ENCODE data around the gene G6PC1.
A peak's percentile ranks its signal among the peaks of the same experiment; 100 is the strongest.
"Not testable (repeated sequence)": the region's sequence is repeated elsewhere in the genome, so short reads cannot be mapped to it uniquely, and the experiment has no call there.

The G6PC1 gene

DNA sequence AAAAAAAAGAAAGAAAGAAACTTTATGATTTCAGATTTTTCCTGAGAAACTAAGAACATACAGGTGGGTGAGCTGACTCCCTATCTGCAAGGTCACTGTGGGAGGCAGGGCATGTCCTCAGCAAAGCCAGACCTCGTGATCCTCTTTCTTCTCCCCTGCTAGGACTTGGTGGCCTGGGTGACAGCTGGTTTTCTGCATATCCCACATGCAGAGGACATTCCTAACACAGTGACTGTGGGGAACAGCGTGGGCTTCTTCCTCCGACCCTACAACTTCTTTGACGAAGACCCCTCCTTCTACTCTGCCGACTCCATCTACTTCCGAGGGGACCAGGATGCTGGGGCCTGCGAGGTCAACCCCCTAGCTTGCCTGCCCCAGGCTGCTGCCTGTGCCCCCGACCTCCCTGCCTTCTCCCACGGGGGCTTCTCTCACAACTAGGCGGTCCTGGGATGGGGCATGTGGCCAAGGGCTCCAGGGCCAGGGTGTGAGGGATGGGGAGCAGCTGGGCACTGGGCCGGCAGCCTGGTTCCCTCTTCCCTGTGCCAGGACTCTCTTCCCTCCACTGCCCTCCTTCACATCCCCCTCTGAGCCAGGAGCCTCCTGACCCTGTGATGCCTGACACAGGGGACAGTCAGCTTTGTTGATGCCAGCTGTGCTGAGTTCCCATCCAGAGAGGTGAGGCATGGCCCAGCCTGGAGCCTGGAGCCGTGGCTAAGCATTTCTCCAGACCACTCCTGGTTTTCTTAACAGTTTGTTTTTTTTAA, 26.5 kb upstream of the G6PC1 start:
- not testable (repeated sequence) for DNase-seq

- DNase-seq = no peak
These were observed 23.6 kb upstream of the G6PC1 start for GRCh38 chr17:42877037-42877436.

DNA sequence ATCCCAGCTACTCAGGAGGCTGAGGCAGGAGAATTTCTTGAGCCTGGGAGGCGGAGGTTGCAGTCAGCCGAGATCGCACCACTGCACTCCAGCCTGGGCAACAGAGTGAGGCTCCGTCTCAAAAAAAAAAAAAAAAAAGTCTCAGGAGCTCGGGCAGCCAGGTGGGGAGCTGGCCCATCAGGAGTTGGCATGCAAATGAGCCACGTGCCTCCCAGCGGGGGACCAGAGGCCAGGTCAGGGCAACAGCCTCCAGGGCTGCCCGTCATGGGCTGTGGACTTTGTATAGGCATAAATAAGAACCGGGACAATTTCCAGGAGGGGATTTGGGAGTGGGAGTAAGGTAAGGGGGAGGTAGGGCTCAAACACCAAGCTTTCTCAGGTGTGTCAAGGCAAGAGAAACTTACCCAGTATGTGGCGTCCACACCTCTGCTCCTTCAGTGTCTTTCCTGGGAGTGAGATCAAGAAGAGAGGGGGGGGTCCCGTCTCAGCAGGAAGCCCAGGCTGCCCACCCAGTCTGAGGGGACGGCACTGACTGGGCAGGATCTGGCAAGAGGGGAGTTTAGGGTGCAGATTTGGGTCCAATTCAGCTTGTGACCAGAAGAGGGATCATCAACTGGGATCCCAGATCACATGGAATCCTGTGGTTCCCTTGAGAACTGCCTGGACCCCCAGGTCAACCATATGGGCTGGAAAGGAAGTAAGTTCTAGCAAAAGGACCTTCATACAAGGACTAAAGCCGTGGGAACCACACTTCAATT, 22.3 kb upstream of the G6PC1 start:
- DNase-seq = no peak

DNA sequence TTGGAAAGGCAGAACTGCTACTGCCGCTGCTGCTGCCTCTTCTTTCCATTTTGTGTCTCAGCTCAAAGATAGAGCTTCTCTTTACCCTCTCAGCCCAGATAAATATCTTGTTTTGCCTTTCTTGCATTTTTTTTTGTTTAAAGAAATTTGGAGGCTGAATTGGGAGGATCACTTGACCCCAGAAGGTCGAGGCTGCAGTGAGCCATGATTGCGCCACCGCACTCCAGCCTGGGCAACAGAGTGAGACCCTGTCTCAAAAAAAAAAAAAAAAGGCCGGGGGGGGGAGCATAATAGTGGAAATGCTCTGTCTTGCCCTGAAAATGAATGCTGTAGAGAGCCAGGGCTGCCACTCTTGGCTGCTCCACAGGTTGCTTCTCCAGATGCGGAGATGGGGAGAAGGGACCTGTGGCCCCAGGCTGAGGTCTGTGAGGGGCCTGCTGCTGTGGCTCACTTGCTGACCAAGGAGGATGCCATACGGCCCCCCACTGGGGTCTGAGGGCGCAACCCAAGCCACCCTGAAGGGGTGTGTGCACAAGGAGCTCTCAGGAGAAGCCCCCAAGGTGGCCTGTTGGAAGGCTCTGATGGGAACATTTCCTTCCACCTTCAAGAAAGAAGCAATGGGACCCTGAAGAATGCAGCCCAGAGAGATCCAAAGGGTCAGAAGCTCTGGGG, 21.5 kb upstream of the G6PC1 start:
- DNase-seq = no peak

GRCh38 chr17:42879596-42879985, 21.0 kb upstream of the G6PC1 start:
- peak; percentile 26 for DNase-seq

- DNase-seq = no peak
These were observed 19.8 kb upstream of the G6PC1 start for GRCh38 chr17:42880776-42881310.

DNA sequence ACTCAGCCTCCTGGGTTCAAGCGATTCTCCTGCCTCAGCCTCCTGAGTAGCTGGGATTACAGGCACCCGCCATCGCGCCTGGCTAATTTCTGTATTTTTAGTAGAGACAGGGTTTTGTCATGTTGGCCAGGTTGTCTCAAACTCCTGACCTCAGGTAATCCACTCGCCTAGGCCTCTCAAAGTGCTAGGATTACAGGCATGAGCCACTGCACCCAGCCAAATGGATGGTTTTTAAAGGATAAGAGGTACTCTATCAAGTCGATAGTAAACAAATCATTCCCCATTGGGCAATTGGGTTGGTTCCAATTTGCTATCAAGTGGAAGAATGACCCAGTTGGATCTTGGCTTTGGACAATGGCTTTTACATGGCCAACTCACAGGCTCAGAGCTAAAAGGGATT, 18.9 kb upstream of the G6PC1 start:
- DNase-seq = not testable (repeated sequence)

DNA sequence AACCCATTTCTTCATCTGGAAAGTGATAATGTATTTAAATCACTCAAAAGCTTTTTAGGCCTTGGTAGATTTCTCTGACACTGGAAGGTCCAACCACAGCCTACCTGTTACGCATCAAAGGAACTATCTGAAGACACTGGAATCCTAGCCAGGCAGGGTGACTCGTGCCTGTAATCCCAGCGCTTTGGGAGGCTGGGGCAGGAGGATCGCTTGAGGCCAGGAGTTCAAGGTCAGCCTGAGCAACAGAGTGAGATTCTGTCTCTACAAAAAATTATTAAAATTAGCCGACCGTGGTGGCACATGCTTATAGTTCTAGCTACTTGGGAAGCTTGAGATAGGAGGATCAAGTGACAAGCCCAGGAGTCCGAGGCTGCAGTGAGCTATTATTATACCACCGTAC, 18.4 kb upstream of the G6PC1 start:
- no peak for DNase-seq

GRCh38 chr17:42883802-42884558, 16.6 kb upstream of the G6PC1 start:
- no peak for DNase-seq

- DNase-seq = not testable (repeated sequence)
These were observed 14.8 kb upstream of the G6PC1 start for GRCh38 chr17:42885806-42886205.

- no peak for DNase-seq
These were observed 14.1 kb upstream of the G6PC1 start for GRCh38 chr17:42886283-42887176.

GRCh38 chr17:42889809-42890208, 10.8 kb upstream of the G6PC1 start:
- DNase-seq = no peak

DNA sequence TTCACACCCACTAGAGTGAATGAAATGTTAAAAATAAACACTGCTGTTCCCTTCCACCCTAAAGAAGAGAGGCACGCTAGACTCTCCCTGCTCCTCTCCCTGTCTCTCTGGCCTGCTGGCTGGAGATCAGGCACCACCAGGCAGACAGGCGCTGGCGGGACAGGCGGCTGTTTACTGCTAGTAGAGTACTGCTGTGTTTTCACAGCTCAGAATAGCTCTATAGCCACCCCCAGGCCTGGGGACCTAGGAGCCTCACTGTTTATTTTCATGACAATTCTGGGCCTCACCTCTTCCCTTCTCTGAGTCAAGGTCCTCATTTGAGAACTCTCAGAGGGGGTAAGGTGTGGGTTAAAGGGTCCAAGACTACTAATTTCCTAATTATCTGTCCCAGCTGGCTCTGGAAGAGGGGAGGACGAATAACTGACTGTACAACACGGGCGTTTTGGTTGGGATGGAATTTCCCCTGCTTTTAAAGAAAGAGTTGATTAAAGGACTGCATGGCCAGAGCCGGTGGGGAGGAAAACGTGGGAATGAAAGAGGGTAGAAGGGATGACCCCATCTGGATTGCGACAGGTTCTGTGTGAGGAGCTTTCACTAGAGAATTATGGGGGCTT, 9.0 kb upstream of the G6PC1 start:
- no peak for DNase-seq

GRCh38 chr17:42893359-42893758, 7.2 kb upstream of the G6PC1 start:
- DNase-seq = no peak

DNA sequence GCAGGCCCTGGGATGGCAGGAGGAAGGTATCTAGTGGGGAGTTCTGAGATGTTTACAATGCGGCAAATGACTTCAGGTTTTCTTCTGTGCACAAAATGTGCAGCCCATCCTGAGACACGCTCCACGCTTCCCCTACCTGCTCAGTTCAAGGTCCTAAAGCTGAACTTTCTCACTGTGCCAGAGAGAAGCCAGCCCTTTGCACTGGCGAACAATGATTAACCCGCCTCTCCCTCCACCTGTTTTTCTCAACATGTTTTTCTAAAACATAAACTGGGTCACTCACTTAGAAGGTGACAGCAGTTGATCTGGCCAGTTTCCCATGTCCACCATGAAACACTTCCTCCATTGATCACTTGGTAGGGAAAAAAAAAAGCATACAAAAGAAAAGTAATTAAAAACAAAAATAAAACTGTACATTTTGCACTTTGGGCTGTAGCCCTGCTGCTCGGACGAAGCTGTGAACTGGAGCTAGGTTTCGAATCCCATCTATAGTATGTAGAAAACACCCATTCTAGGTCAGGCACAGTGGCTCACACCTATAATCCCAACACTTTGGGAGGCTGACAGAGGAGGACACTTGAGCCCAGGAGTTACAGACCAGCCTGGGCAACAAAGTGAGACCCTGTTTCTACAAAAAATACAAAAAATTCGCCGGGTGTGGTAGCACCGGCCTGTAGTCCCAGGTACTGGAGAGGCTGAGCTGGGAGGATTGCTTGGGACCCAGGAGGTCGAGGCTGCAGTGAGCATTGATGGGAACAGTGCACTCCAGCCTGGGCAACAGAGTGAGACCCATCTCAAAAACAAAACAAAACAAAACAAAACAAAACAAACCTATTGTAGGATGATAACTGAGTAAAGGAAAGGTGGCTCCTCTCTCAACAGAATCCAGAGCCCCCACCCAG, 6.1 kb upstream of the G6PC1 start:
- no peak for DNase-seq

DNA sequence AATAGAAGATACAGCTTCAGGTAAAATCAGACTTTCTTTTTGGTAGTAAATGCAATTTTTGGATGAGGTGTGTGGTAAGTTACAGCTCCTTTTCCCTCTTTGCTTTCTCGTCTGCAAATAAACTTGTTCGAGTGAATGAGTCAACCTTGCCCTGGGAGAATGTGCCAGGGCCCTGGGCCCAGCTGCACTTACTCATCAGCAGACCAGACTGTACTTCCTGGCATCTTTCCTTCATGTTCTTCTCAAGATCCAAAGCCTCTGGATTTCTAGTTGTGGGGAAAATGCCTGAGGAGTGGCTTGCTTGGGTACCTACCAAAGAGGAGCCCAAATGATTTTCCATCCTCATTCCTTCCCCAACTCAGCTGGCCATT, 5.4 kb upstream of the G6PC1 start:
- DNase-seq = peak; percentile 82

DNA sequence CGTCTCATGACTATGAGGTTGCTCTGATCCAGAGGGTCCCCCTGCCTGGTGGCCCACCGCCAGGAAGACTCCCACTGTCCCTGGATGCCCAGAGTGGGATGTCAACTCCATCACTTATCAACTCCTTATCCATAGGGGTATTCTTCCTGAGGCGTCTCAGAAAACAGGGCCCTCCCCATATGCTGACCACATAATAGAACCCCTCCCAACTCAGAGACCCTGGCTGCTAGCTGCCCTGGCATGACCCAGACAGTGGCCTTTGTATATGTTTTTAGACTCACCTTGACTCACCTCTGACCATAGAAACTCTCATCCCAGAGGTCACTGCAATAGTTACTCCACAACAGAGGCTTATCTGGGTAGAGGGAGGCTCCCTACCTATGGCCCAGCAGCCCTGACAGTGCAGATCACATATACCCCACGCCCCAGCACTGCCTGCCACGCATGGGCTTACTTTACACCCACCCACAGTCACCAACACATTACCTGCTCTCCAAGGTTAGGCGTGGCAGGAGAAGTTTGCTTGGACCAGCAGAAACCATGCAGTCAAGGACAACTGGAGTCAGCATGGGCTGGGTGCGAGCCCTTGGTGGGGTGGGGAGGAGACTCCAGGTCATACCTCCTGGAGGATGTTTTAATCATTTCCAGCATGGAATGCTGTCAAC, 2.3 kb upstream of the G6PC1 start:
- DNase-seq = no peak

DNA sequence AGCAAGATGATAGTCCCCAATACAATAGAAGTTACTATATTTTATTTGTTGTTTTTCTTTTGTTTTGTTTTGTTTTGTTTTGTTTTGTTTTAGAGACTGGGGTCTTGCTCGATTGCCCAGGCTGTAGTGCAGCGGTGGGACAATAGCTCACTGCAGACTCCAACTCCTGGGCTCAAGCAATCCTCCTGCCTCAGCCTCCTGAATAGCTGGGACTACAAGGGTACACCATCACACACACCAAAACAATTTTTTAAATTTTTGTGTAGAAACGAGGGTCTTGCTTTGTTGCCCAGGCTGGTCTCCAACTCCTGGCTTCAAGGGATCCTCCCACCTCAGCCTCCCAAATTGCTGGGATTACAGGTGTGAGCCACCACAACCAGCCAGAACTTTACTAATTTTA, 618 bp upstream of the G6PC1 start:
- DNase-seq = not testable (repeated sequence)

DNA sequence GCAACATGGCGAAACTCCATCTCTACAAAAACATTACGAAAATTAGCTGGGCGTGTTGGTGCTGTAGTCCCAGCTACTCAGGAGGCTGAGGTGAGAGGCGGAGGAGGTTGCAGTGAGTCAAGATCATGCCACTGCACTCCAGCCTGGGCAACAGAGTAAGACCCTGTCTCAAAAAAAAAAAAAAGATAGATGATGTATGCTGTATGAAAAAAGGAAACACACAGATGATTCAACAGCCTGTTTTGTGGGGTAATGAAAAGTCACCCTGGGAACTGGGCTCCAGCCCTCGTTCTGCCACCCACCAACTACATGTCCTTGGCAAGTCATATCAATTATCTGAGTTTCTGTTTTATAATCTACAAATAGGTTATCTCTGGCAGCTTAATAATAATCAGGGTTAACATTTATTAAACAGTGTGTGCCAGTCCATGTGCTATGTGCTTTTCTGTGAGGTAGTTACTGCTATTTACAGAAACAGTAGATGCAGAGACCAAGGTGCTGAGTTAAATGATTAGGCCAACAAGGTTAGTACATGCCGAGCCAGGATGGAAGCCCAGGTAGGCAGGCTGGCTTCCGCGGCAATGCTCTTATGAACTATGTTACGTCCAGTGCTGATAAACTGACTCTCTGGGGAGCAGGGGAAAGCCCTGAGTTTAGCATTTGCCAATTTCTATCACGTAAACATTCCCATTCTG, 1.1 kb downstream of the G6PC1 start:
- no peak for DNase-seq

All from HCEC 1CT (cell line).